Smooth muscle cell (in vitro differentiated cells): ENCODE data around the gene NBAS. TPM values are rescaled to one million over a fixed set of nuclear protein-coding genes. Genes with fewer than 3 reads are reported as not detected.

Experiments used
- DNase-seq: peaks from one replicate; lab custom pipeline; 2025; ENCODE audit not compliant: unreplicated experiment; lab: John Stamatoyannopoulos, UW
- H2AFZ ChIP-seq: fragments of 200-600 bp; sonication (generic); 2 replicates; pipeline ENCODE4 v1.6.0; 2016; ENCODE audit warnings: antibody characterized with exemption, low read depth, mild to moderate bottlenecking
- H3F3A ChIP-seq: fragments of 200-600 bp; sonication (generic); 2 replicates; pipeline ENCODE4 v1.6.0; 2017; ENCODE audit warnings: antibody characterized with exemption, low read depth
- H3K27ac ChIP-seq: fragments of 200-600 bp; sonication (generic); 2 replicates; pipeline ENCODE4 v1.5.1; 2016; ENCODE audit warnings: low read depth, mild to moderate bottlenecking
- H3K27me3 ChIP-seq: fragments of 200-600 bp; sonication (generic); 2 replicates; pipeline ENCODE4 v1.6.1; 2016; ENCODE audit warnings: low read depth, mild to moderate bottlenecking
- H3K36me3 ChIP-seq: fragments of 200-600 bp; sonication (generic); 2 replicates; pipeline ENCODE4 v1.5.1; 2016; ENCODE audit warnings: low read depth
- H3K4me1 ChIP-seq: fragments of 200-600 bp; sonication (generic); 2 replicates; pipeline ENCODE4 v1.5.1; 2016; ENCODE audit warnings: low read depth
- H3K4me2 ChIP-seq: fragments of 200-600 bp; sonication (generic); 2 replicates; pipeline ENCODE4 v1.6.0; 2016; ENCODE audit warnings: mild to moderate bottlenecking
- H3K4me3 ChIP-seq: fragments of 200-600 bp; sonication (generic); 2 replicates; pipeline ENCODE4 v1.5.1; 2016; ENCODE audit warnings: mild to moderate bottlenecking
- H3K79me2 ChIP-seq: fragments of 200-600 bp; sonication (generic); 2 replicates; pipeline ENCODE4 v1.6.0; 2016; ENCODE audit warnings: low read depth, mild to moderate bottlenecking
- H3K9ac ChIP-seq: fragments of 200-600 bp; sonication (generic); 2 replicates; pipeline ENCODE4 v1.6.0; 2016; ENCODE audit warnings: low read depth
- H3K9me3 ChIP-seq: fragments of 200-600 bp; sonication (generic); replicated peaks from 2 replicates; pipeline ENCODE4 v1.5.1; 2016; ENCODE audit warnings: low read depth
- H4K20me1 ChIP-seq: fragments of 200-600 bp; sonication (generic); 2 replicates; pipeline ENCODE4 v1.6.0; 2016; ENCODE audit warnings: low read depth
- WGBS: methylation state at CpG from one replicate; pipeline ENCODE4 v1.1.7; 2016; ENCODE audit warnings: low lambda C conversion rate; 5-methylcytosine and 5-hydroxymethylcytosine counted together
- polyA plus RNA-seq: library from polyadenylated mRNA; unstranded; fragments of >200 nt; fragmentation: Nextera tagmentation; extraction: Ambion mirVana; gene quantifications from 2 replicates; pipeline ENCODE4 v1.2.1, GENCODE V29; 2016
- total RNA-seq: library from RNA; depleted of rRNA; stranded (reverse); fragments of >200 nt; gene quantifications from 2 replicates; pipeline ENCODE4 v1.2.3, GENCODE V29; 2014
- TF ChIP-seq, protein P1 (sequence below): fragments of 200-600 bp; sonication (generic); IDR thresholded peaks from 2 replicates; pipeline ENCODE4 v1.5.1; 2017; ENCODE audit warnings: borderline replicate concordance, mild to moderate bottlenecking, antibody characterized with exemption; ENCODE audit not compliant: insufficient read depth, poor library complexity, severe bottlenecking

Gene NBAS
- total and polyA plus RNA-seq, 2 experiments from 2014 or later = 31.2 to 51.1 TPM

GRCh38 chr2:15378148-15378908 lies 182.8 kb downstream of the NBAS start:
- no peak for DNase-seq
- H3K79me2 ChIP-seq = no peaks in the 10 kb centered on the region
- no peaks in the 10 kb centered on the region for H3K4me1 ChIP-seq
- H3K9me3 ChIP-seq = no peaks in the 10 kb centered on the region
- H3K9ac ChIP-seq = no peak overlapping the region
- H3F3A ChIP-seq = no peaks in the 10 kb centered on the region
- no peaks in the 10 kb centered on the region for H3K27me3 ChIP-seq
- H3K27ac ChIP-seq = no peak overlapping the region
- no peak overlapping the region for H3K4me2 ChIP-seq
- H2AFZ ChIP-seq = no peak overlapping the region
- H3K36me3 ChIP-seq = peaks cover 17% of the 10 kb centered on the region
- H4K20me1 ChIP-seq = no peaks in the 10 kb centered on the region
- H3K4me3 ChIP-seq = no peak overlapping the region
- TF ChIP-seq, protein P1, sequence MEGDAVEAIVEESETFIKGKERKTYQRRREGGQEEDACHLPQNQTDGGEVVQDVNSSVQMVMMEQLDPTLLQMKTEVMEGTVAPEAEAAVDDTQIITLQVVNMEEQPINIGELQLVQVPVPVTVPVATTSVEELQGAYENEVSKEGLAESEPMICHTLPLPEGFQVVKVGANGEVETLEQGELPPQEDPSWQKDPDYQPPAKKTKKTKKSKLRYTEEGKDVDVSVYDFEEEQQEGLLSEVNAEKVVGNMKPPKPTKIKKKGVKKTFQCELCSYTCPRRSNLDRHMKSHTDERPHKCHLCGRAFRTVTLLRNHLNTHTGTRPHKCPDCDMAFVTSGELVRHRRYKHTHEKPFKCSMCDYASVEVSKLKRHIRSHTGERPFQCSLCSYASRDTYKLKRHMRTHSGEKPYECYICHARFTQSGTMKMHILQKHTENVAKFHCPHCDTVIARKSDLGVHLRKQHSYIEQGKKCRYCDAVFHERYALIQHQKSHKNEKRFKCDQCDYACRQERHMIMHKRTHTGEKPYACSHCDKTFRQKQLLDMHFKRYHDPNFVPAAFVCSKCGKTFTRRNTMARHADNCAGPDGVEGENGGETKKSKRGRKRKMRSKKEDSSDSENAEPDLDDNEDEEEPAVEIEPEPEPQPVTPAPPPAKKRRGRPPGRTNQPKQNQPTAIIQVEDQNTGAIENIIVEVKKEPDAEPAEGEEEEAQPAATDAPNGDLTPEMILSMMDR = no peak
- WGBS = 94% methylated on average over 6 of the region's 6 CpGs

DNA sequence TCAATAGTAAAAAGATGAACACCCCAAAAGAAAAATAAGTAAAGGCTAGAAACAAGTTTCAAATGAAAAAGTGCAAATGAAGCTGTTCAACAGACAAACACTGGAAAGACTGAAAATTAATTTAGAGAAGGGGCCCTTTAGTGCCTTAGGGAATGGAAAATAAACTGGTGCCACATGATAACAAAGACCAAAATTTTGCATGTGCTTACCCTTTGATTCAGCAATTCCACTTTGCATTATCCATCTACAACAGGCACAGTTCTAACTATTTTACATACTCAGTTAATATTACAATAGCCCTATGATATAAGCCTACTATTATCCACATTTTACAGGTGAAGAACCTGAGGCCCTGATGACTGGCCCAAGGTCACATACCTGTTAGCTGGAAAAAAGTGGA lies 183.9 kb downstream of the NBAS start:
- no peaks in the 10 kb centered on the region for H4K20me1 ChIP-seq
- H3K9me3 ChIP-seq = no peaks in the 10 kb centered on the region
- no peak overlapping the region for H3K27ac ChIP-seq
- TF ChIP-seq, protein P1 = no peak
- H2AFZ ChIP-seq = no peak overlapping the region
- H3K79me2 ChIP-seq = no peaks in the 10 kb centered on the region
- H3K4me1 ChIP-seq = no peaks in the 10 kb centered on the region
- peaks cover 15% of the 10 kb centered on the region for H3K36me3 ChIP-seq
- H3K4me3 ChIP-seq = no peak overlapping the region
- H3K27me3 ChIP-seq = no peaks in the 10 kb centered on the region
- H3K4me2 ChIP-seq = no peak overlapping the region
- no peaks in the 10 kb centered on the region for H3F3A ChIP-seq
- no peak overlapping the region for H3K9ac ChIP-seq
- DNase-seq = no peak

DNA sequence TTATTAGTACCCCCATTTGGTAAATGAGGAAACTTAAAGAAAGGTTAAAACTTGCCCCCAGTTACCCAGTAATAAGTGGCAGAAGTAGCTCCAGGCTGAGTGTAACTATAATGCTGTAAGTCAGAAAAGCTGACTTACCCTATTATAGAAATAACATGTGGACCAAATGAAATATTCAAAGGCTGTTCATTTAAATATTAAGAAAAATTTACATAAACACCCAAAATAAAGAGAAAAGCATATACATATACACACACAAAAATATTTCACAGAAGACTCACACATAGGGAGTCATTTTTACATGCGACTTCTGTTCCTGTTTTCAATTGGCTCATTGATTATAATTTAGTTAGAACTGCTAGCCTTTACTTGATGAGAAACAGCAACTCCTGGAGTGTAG lies 189.1 kb downstream of the NBAS start:
- TF ChIP-seq, protein P1 = no peak
- 100% methylated on average over 1 of the region's 1 CpG for WGBS
- no peak for DNase-seq
- Histone ChIP-seq H4K20me1 (no peaks in the 10 kb centered on the region), H2AFZ (no peak overlapping the region), H3K9ac (no peak overlapping the region), H3K4me2 (no peak overlapping the region), H3K79me2 (no peaks in the 10 kb centered on the region), H3K9me3 (no peaks in the 10 kb centered on the region), H3K27me3 (no peaks in the 10 kb centered on the region), H3F3A (no peaks in the 10 kb centered on the region), H3K27ac (no peak overlapping the region), H3K4me1 (no peaks in the 10 kb centered on the region), H3K4me3 (no peak overlapping the region), H3K36me3 (peaks cover 12% of the 10 kb centered on the region)

- H3K9me3 ChIP-seq = no peaks in the 10 kb centered on the region
- TF ChIP-seq, protein P1 = no peak
- no peaks in the 10 kb centered on the region for H3K27me3 ChIP-seq
- DNase-seq = no peak
- H4K20me1 ChIP-seq = no peaks in the 10 kb centered on the region
- H3K36me3 ChIP-seq = peaks cover 8% of the 10 kb centered on the region
- H3K4me1 ChIP-seq = no peaks in the 10 kb centered on the region
- no peak overlapping the region for H3K9ac ChIP-seq
- no peak overlapping the region for H3K4me2 ChIP-seq
- H3F3A ChIP-seq = no peaks in the 10 kb centered on the region
- no peaks in the 10 kb centered on the region for H3K79me2 ChIP-seq
- no peak overlapping the region for H3K4me3 ChIP-seq
- H3K27ac ChIP-seq = no peak overlapping the region
- WGBS = 99% methylated on average over 2 of the region's 2 CpGs
- H2AFZ ChIP-seq = no peak overlapping the region
These were observed 192.0 kb downstream of the NBAS start for GRCh38 chr2:15369129-15369528.
